IPS DF 6.9 (cell line): ENCODE data around the gene SETX.

Experiments used
- DNase-seq: peaks from one replicate; pipeline ENCODE4 v3.0.0-alpha.2; 2013; ENCODE audit warnings: low read depth, low spot score
- H3K27ac ChIP-seq: one replicate; pipeline ENCODE4 v1.5.1; 2013; ENCODE audit warnings: low read length, control low read depth
- H3K27me3 ChIP-seq: 2 replicates; pipeline ENCODE4 v1.6.1; 2013; ENCODE audit warnings: mild to moderate bottlenecking, low read length; ENCODE audit not compliant: control insufficient read depth, insufficient read depth
- H3K36me3 ChIP-seq: 2 replicates; pipeline ENCODE4 v1.6.1; 2013; ENCODE audit warnings: low read length; ENCODE audit not compliant: control insufficient read depth, insufficient read depth
- H3K4me1 ChIP-seq: 2 replicates; pipeline ENCODE4 v1.6.1; 2013; ENCODE audit warnings: low read length; ENCODE audit not compliant: control insufficient read depth, insufficient read depth
- H3K4me3 ChIP-seq: 2 replicates; pipeline ENCODE4 v1.5.1; 2013; ENCODE audit warnings: mild to moderate bottlenecking, low read length
- H3K9me3 ChIP-seq: 2 replicates; pipeline ENCODE4 v1.6.1; 2013; ENCODE audit warnings: low read length, inconsistent platforms; ENCODE audit not compliant: control insufficient read depth, insufficient read depth
- WGBS: extraction: QIAGEN DNeasy Blood & Tissue Kit; methylation state at CpG from one replicate; pipeline ENCODE4 v1.1.7; 2013; ENCODE audit warnings: mixed read lengths, missing lambda C conversion rate; ENCODE audit not compliant: insufficient read length, insufficient coverage; 5-methylcytosine and 5-hydroxymethylcytosine counted together

Gene SETX

DNA sequence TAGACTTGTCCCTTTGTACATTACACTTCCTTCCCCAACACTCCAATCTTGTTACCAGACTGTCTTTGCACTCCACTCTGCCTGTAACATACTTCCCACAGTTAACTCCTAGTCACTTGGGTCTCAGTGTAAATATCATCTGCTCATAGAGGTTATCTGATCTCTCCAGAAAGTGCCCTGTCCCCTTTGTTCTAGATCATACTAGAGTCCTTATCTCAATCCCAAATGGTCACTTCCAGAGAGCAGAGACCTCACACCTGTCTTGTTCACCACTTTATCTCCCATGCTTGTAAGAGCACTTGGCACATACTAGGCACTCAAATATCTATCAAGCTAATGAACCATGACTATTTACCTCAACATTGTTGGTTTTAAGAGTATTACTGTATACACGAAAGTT lies 30.4 kb downstream of the SETX start:
- Histone ChIP-seq H3K27me3 (no peaks in the 10 kb centered on the region), H3K27ac (no peak overlapping the region), H3K9me3 (no peaks in the 10 kb centered on the region), H3K4me1 (no peaks in the 10 kb centered on the region), H3K36me3 (peaks cover 5% of the 10 kb centered on the region; the same call in 1 of the 2 replicates), H3K4me3 (no peak overlapping the region)
- no peak for DNase-seq
- no CpG with 5 or more reads among the region's 1 CpG for WGBS

DNA sequence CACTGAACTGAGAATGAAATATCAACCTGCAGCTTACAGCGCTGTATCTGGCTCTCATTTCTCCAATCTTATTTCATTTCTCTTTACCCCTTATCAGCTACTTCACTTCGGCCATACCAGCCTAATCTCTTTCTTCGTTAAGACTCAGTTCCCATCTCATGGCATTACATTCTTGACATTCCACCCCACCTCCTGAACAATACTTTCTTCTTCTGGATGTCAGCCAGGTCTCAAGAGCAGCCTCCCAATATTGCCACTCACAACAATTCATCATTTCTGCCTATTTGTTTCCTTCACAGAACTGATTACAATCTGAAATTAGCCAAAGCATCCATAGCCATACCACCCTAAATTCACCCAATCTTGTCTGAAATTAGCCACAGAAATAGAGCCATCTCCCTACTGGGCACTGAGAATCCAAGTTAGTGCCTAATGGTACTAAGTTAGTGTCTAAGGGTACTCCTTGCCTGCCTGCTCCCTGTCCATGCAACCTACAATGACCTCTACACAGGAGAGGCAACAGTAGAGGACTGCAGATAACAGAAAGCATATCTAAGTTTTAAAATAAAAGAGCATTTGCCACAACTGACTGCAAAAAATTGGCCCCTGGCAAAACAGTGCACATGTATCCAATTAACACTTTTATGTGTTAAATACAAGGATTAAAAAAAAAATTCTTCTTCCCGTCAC lies 35.2 kb downstream of the SETX start:
- Histone ChIP-seq H3K36me3 (peaks cover 2% of the 10 kb centered on the region; the same call in 1 of the 2 replicates), H3K27ac (no peak overlapping the region), H3K27me3 (no peaks in the 10 kb centered on the region), H3K9me3 (no peaks in the 10 kb centered on the region), H3K4me3 (no peak overlapping the region), H3K4me1 (peaks cover 1% of the 10 kb centered on the region; the same call in 1 of the 2 replicates)
- no peak for DNase-seq
- 100% methylated on average over 3 of the region's 4 CpGs for WGBS

DNA sequence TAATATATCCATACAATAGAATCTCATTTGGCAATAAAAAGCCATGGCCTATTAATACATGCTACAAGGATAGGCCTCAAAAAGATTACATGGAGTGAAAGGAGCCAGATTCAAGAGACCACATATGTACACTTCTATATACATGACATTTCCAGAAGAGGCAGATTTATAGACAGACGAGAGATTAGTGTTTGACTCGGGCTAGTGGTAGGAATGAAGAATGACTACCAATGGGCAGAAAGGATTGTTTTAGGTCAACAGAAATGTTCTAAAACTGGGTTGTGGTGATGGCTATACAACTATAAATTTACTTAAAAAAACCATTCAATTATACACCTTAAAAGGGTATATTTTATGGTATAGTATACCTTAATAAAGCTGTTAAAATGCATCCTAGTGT lies 41.9 kb downstream of the SETX start:
- Histone ChIP-seq H3K4me1 (no peaks in the 10 kb centered on the region), H3K36me3 (peaks cover 6% of the 10 kb centered on the region; the same call in 1 of the 2 replicates), H3K27ac (no peak overlapping the region), H3K4me3 (no peak overlapping the region), H3K27me3 (no peaks in the 10 kb centered on the region), H3K9me3 (no peaks in the 10 kb centered on the region)
- no CpG with 5 or more reads among the region's 2 CpGs for WGBS
- DNase-seq = no peak

- DNase-seq = no peak
- no peak overlapping the region for H3K27ac ChIP-seq
- no peak overlapping the region for H3K4me3 ChIP-seq
- peaks cover 6% of the 10 kb centered on the region; the same call in 1 of the 2 replicates for H3K36me3 ChIP-seq
- no peaks in the 10 kb centered on the region for H3K4me1 ChIP-seq
- no peaks in the 10 kb centered on the region for H3K27me3 ChIP-seq
- no peaks in the 10 kb centered on the region for H3K9me3 ChIP-seq
Measured at GRCh38 chr9:132312426-132312825, 42.4 kb downstream of the SETX start.

DNA sequence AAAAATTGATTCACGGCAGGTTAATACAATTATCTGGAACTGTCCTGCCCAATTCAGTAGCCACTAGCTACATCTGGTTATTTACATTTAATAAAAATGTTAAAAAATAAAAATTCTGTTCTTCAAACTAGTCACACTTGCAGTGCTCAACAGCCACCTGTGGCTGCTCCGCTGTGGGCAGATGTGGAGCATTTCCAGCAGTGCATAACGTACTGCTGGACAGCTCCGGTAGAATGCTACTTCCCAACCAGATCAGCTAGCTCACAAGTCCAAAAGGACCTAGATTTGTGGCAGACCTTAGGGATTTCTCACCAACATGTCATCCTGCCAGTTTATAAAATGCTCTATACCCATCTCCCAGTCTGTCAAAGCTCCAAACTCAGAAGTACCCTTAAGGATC lies 42.8 kb downstream of the SETX start:
- no peaks in the 10 kb centered on the region for H3K27me3 ChIP-seq
- no peaks in the 10 kb centered on the region for H3K9me3 ChIP-seq
- WGBS = no CpG with 5 or more reads among the region's 4 CpGs
- no peak for DNase-seq
- H3K27ac ChIP-seq = no peak overlapping the region
- no peaks in the 10 kb centered on the region for H3K4me1 ChIP-seq
- no peak overlapping the region for H3K4me3 ChIP-seq
- peaks cover 4% of the 10 kb centered on the region; the same call in 1 of the 2 replicates for H3K36me3 ChIP-seq

DNA sequence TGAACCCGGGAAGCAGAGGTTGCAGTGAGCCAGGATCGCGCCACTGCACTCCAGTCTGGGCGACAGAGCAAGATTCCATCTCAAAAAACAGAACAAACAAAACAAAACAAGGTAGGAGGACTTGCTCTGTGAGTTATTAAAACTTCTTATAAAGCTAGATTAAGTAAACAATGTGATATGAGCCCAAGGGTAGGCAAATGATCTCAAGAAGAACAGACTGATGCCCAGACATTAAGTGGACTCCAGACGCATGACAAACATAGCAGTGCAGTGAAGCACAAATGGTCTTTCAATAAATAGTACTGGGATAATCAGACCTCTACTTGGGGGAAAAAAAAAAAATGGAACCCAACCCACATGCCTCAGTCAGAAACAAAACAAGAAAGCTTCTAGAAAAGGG lies 45.7 kb downstream of the SETX start:
- Histone ChIP-seq H3K9me3 (no peaks in the 10 kb centered on the region), H3K36me3 (peaks cover 4% of the 10 kb centered on the region; the same call in 1 of the 2 replicates), H3K4me1 (no peaks in the 10 kb centered on the region), H3K27ac (no peak overlapping the region), H3K4me3 (no peak overlapping the region), H3K27me3 (no peaks in the 10 kb centered on the region)
- DNase-seq = no peak
- no CpG with 5 or more reads among the region's 5 CpGs for WGBS

DNA sequence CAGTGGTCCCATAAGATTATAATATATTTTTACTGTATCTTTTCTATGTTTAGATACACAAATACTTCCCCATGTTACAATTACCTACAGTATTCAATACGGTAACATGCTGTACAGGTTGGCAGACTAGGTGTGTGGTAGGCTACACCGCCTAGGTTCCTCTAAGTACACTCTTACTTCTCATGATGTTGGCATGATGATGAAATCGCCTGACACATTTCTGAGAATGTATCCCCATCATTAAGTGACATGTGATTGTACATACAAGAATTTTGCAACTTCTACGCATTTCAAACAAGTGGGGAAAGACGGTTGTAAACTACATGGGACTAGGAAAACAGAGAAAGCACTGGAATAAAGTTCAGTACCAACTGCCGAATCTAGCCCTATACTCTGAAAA lies 53.3 kb downstream of the SETX start:
- no CpG with 5 or more reads among the region's 6 CpGs for WGBS

DNA sequence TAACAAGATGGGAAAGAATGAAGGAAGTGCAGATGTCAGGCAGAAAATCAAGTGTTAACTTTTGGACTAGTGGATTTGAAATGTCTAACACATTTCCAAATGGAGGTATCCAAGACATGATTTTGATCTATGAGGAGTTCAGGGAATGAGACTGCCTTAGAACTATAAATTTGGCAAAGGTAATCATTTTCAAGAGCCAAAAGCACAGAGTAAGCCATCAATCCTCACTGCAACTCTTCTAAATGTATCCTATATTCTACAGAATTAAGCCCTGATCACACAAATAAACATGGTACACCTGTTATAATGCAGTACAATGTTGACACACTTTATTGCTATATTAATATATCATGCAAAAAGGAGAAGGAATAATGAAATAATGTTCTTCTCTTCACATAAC lies 55.6 kb downstream of the SETX start:
- Histone ChIP-seq H3K4me3 (no peak overlapping the region), H3K36me3 (peaks cover 12% of the 10 kb centered on the region; the same call in 1 of the 2 replicates), H3K4me1 (no peaks in the 10 kb centered on the region; the same call in 1 of the 2 replicates), H3K9me3 (no peaks in the 10 kb centered on the region), H3K27me3 (no peaks in the 10 kb centered on the region), H3K27ac (no peak overlapping the region)
- DNase-seq = no peak

More for the DNA sequence above, 53.3 kb downstream of the SETX start:
- Histone ChIP-seq H3K36me3 (peaks cover 5% of the 10 kb centered on the region; the same call in 1 of the 2 replicates), H3K9me3 (no peaks in the 10 kb centered on the region), H3K4me3 (no peak overlapping the region), H3K4me1 (no peaks in the 10 kb centered on the region), H3K27ac (no peak overlapping the region), H3K27me3 (no peaks in the 10 kb centered on the region)
- no peak for DNase-seq

DNA sequence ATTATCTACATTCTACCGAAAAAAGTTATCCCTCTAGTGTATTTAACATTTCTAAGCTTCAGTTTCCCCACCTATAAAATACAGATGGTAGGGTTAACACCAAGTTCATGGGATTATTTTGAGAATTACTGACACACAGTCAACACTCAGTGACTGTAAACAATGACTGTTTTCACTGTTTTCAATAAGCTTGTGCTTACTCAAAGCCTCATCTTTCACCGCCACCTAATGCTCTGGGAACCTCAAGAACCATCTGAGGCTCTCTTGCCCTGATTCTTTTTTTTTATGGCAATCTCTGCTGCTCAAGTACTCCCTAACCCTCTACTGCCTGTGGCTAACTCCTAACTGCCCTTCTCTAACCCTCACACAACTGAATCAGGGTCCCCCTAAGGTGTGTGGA lies 59.6 kb downstream of the SETX start:
- peaks cover 12% of the 10 kb centered on the region; the same call in 1 of the 2 replicates for H3K36me3 ChIP-seq
- no peak overlapping the region for H3K27ac ChIP-seq
- H3K27me3 ChIP-seq = no peaks in the 10 kb centered on the region
- no CpG with 5 or more reads among the region's 2 CpGs for WGBS
- no peaks in the 10 kb centered on the region for H3K9me3 ChIP-seq
- H3K4me3 ChIP-seq = no peak overlapping the region
- H3K4me1 ChIP-seq = no peaks in the 10 kb centered on the region; the same call in 1 of the 2 replicates
- no peak for DNase-seq

- H3K9me3 ChIP-seq = no peaks in the 10 kb centered on the region
- DNase-seq = no peak
- no peaks in the 10 kb centered on the region for H3K27me3 ChIP-seq
- WGBS = no CpG with 5 or more reads among the region's 13 CpGs
- no peaks in the 10 kb centered on the region; the same call in 1 of the 2 replicates for H3K4me1 ChIP-seq
- H3K36me3 ChIP-seq = peaks cover 7% of the 10 kb centered on the region; the same call in 1 of the 2 replicates
- H3K27ac ChIP-seq = no peak overlapping the region
- no peak overlapping the region for H3K4me3 ChIP-seq
Measured at GRCh38 chr9:132293145-132293721, 61.6 kb downstream of the SETX start.

GRCh38 chr9:132288966-132289365 lies 65.8 kb downstream of the SETX start:
- Histone ChIP-seq H3K27ac (no peak overlapping the region), H3K4me3 (no peak overlapping the region)
- WGBS = no CpG with 5 or more reads among the region's 2 CpGs

More at GRCh38 chr9:132288966-132289365, 65.8 kb downstream of the SETX start:
- Histone ChIP-seq H3K4me1 (no peaks in the 10 kb centered on the region), H3K9me3 (no peaks in the 10 kb centered on the region), H3K36me3 (peaks cover 8% of the 10 kb centered on the region; the same call in 1 of the 2 replicates), H3K27me3 (no peaks in the 10 kb centered on the region)
- DNase-seq = no peak
